ENCODE measurements around the gene SORCS2. TPM values are rescaled to one million over a fixed set of nuclear protein-coding genes. Genes with fewer than 3 reads are reported as not detected.

Gene SORCS2
- total RNA-seq, 1 experiment from 2014 or later: 0.15 TPM

DNA sequence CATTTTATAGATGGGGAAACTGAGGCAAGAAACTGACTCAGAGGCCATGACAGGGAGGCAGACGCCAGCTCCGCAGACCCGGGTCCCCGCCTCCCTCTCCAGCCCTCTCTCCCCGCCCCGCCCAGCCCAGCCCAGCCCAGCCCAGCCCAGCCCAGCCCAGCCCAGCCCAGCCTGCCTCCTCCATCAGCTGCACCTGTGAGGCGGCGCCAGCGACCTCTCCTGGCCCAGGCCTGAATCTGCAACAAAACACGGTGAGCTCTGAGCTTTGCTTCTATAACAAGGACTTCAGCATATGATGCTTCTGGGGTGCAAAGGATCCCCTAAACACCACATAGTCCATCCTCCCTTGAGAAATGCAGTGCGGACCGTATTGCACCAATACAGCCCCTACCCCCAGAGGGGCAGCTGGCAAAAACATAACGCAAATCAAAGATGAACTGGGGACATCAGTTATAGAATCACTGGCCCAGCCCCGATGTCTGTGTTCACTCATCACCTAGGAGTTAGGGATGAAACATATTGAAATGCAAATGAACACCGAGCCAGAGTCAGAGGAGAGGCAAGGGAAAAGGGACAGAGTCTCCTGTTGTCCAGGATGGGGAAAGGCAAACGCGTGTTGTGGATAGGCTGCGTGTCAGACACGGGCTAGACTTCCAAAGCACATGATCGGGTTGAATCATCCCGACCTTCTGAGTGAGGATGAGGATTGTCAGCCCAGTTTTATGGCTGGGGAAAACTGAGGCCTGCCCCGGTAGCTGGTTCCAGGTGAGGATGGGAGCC is 458.5 kb downstream of the SORCS2 start:
- no peak for ATAC-seq
- no peak for DNase-seq (ENCODE audit: low read depth, low spot score)
- Histone ChIP-seq H3K9me3 (ENCODE audit: control insufficient read depth, insufficient read depth, low read depth, low read length) (no peaks in the 10 kb centered on the region), H3K27me3 (ENCODE audit: control insufficient read depth, insufficient read depth, low read length) (no peaks in the 10 kb centered on the region), H3K4me1 (ENCODE audit: control insufficient read depth, insufficient read depth, low read length) (no peaks in the 10 kb centered on the region), H3K27ac (ENCODE audit: low read length) (no peak overlapping the region), H3K36me3 (ENCODE audit: control insufficient read depth, insufficient read depth, low read length) (no peaks in the 10 kb centered on the region), H3K4me3 (ENCODE audit: low read depth in 2 of 2, low read length in 2 of 2) (no peak overlapping the region)
- in situ Hi-C loops (cut with HindIII; ENCODE audit: low pct_unique_long_range_greater_than_20kb, low sequenced_read_pairs) (no loop called here), intact Hi-C loops (cut with micrococcal nuclease; ENCODE audit: unreplicated experiment) (no loop called here)
- POLR2A ChIA-PET: no interaction called here
- CTCF ChIA-PET: interaction anchor here (0.6 to 0.9 kb wide), 3 partner anchors 80 to 327 kb away, joined by 3 to 6 read pairs (median 3); no protein-coding TSS in a partner anchor
- TF ChIP-seq, protein P1, sequence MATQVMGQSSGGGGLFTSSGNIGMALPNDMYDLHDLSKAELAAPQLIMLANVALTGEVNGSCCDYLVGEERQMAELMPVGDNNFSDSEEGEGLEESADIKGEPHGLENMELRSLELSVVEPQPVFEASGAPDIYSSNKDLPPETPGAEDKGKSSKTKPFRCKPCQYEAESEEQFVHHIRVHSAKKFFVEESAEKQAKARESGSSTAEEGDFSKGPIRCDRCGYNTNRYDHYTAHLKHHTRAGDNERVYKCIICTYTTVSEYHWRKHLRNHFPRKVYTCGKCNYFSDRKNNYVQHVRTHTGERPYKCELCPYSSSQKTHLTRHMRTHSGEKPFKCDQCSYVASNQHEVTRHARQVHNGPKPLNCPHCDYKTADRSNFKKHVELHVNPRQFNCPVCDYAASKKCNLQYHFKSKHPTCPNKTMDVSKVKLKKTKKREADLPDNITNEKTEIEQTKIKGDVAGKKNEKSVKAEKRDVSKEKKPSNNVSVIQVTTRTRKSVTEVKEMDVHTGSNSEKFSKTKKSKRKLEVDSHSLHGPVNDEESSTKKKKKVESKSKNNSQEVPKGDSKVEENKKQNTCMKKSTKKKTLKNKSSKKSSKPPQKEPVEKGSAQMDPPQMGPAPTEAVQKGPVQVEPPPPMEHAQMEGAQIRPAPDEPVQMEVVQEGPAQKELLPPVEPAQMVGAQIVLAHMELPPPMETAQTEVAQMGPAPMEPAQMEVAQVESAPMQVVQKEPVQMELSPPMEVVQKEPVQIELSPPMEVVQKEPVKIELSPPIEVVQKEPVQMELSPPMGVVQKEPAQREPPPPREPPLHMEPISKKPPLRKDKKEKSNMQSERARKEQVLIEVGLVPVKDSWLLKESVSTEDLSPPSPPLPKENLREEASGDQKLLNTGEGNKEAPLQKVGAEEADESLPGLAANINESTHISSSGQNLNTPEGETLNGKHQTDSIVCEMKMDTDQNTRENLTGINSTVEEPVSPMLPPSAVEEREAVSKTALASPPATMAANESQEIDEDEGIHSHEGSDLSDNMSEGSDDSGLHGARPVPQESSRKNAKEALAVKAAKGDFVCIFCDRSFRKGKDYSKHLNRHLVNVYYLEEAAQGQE (IDR thresholded peaks at IDR 0.05; ENCODE audit: insufficient read depth in 1 of 2, low read depth in 2 of 2, low read length in 1 of 2): no peak
- no peak for TF ChIP-seq SIN3A (IDR thresholded peaks at IDR 0.05; ENCODE audit: borderline replicate concordance, insufficient read depth, low read depth, low read length)
- TF ChIP-seq TCF7L2 (IDR thresholded peaks at IDR 0.05; ENCODE audit: low read depth, low read length): no peak
- TF ChIP-seq POLR2AphosphoS5 (IDR thresholded peaks at IDR 0.05; ENCODE audit: low read depth, low read length): no peak
- TF ChIP-seq, protein P2, sequence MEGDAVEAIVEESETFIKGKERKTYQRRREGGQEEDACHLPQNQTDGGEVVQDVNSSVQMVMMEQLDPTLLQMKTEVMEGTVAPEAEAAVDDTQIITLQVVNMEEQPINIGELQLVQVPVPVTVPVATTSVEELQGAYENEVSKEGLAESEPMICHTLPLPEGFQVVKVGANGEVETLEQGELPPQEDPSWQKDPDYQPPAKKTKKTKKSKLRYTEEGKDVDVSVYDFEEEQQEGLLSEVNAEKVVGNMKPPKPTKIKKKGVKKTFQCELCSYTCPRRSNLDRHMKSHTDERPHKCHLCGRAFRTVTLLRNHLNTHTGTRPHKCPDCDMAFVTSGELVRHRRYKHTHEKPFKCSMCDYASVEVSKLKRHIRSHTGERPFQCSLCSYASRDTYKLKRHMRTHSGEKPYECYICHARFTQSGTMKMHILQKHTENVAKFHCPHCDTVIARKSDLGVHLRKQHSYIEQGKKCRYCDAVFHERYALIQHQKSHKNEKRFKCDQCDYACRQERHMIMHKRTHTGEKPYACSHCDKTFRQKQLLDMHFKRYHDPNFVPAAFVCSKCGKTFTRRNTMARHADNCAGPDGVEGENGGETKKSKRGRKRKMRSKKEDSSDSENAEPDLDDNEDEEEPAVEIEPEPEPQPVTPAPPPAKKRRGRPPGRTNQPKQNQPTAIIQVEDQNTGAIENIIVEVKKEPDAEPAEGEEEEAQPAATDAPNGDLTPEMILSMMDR (IDR thresholded peaks at IDR 0.05): no peak
- BruUV-seq (replicated peaks): no TSS peak

DNA sequence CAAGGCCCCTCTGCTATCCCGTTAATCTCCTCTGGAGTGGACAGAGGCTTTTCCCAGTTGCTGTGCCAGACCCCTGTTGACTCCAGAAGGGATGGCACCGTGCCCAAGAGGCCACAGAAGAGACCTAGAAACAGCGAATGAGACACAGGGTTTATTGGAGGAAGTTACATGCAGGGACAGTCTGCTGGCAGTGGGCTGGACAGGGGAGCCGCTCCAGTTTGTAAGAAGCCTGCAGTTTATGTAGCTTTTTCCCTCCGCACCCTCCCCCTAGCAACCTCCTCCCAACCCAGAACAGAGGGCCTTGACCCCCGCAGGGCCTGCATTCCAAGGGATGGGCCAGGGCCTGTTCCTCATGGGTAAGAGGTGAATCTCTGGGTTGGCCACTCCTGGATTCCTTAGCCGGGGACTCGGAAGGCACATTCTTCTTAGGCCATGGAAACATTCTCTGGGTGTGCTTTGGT is 459.2 kb downstream of the SORCS2 start:
- ATAC-seq (no peak), DNase-seq (ENCODE audit: low read depth, low spot score) (no peak)
- no peaks in the 10 kb centered on the region for H3K36me3 ChIP-seq (ENCODE audit: control insufficient read depth, insufficient read depth, low read length)
- no peaks in the 10 kb centered on the region for H3K27me3 ChIP-seq (ENCODE audit: control insufficient read depth, insufficient read depth, low read length)
- no peak overlapping the region for H3K4me3 ChIP-seq (ENCODE audit: low read depth in 2 of 2, low read length in 2 of 2)
- no peak for TF ChIP-seq TCF7L2 (IDR thresholded peaks at IDR 0.05; ENCODE audit: low read depth, low read length)
- TF ChIP-seq, protein P2 (IDR thresholded peaks at IDR 0.05): no peak
- TF ChIP-seq POLR2AphosphoS5 (IDR thresholded peaks at IDR 0.05; ENCODE audit: low read depth, low read length): no peak
- TF ChIP-seq, protein P1 (IDR thresholded peaks at IDR 0.05; ENCODE audit: insufficient read depth in 1 of 2, low read depth in 2 of 2, low read length in 1 of 2): no peak
- no peak for TF ChIP-seq SIN3A (IDR thresholded peaks at IDR 0.05; ENCODE audit: borderline replicate concordance, insufficient read depth, low read depth, low read length)
- no peaks in the 10 kb centered on the region for H3K9me3 ChIP-seq (ENCODE audit: control insufficient read depth, insufficient read depth, low read depth, low read length)
- POLR2A ChIA-PET: no interaction called here
- CTCF ChIA-PET: interaction anchor here (0.7 to 0.9 kb wide), 2 partner anchors 80 to 128 kb away, joined by 3 read pairs; no protein-coding TSS in a partner anchor
- no TSS peak for BruUV-seq (replicated peaks)
- no peaks in the 10 kb centered on the region for H3K4me1 ChIP-seq (ENCODE audit: control insufficient read depth, insufficient read depth, low read length)
- H3K27ac ChIP-seq (ENCODE audit: low read length): no peak overlapping the region
- intact Hi-C loops (cut with micrococcal nuclease; ENCODE audit: unreplicated experiment) (no loop called here), in situ Hi-C loops (cut with HindIII; ENCODE audit: low pct_unique_long_range_greater_than_20kb, low sequenced_read_pairs) (no loop called here)

All from Panc1 (cell line).